Stimulated activated CD8-positive, alpha-beta memory T cell treated with anti-CD3 and anti-CD28 coated beads, Interleukin-7, amount 100 ng/mL, for 48 hours (primary cell): ENCODE measurements around the gene PCDHGA10.
"Not testable (repeated sequence)": the region's sequence is repeated elsewhere in the genome, so short reads cannot be mapped to it uniquely, and the experiment has no call there.

Source experiments
- DNase-seq, 2 donors: peaks; one replicate each; pipeline ENCODE4 v3.0.0-alpha.2; 2020; ENCODE audit warnings: low read depth in 1 of 2; ENCODE audit errors: extremely low read depth in 1 of 2

PCDHGA10 gene

GRCh38 chr5:141412854-141413539 is at the start of gene PCDHGA10:
Gene PCDHGA10 (plus strand): TSS chr5:141412987. CDS start chr5:141413176, 189 bp downstream.
- peak in 1 of 2 donors; percentile 25 for DNase-seq

GRCh38 chr5:141363952-141364660 is 48.7 kb upstream of the PCDHGA10 start, which contains the start of gene PCDHGA5:
Gene PCDHGA5 (plus strand): TSS chr5:141364162. CDS start chr5:141364331, 169 bp downstream.
- DNase-seq = no peak

- DNase-seq = no peak
Measured at GRCh38 chr5:141366016-141366896, 46.5 kb upstream of the PCDHGA10 start.

- peak in 1 of 2 donors; percentile 8 for DNase-seq
Measured at GRCh38 chr5:141369994-141370848, 42.6 kb upstream of the PCDHGA10 start, which contains the start of gene PCDHGB3. Gene PCDHGB3 (plus strand): TSS chr5:141370242. CDS start chr5:141370395, 153 bp downstream.

- DNase-seq = no peak
Measured at GRCh38 chr5:141371572-141372475, 41.0 kb upstream of the PCDHGA10 start.

- DNase-seq = no peak
Measured at GRCh38 chr5:141373673-141374317, 39.0 kb upstream of the PCDHGA10 start, which contains the start of gene PCDHGA6. Gene PCDHGA6 (plus strand): TSS chr5:141373891. CDS start chr5:141374084, 193 bp downstream.

GRCh38 chr5:141374627-141375026 is 38.2 kb upstream of the PCDHGA10 start:
- DNase-seq = no peak

- not testable (repeated sequence) for DNase-seq
Measured at GRCh38 chr5:141375444-141376155, 37.2 kb upstream of the PCDHGA10 start.

- no peak for DNase-seq
Measured at GRCh38 chr5:141382469-141383294, 30.1 kb upstream of the PCDHGA10 start, which contains the start of gene PCDHGA7. Gene PCDHGA7 (plus strand): TSS chr5:141382742. CDS start chr5:141382900, 158 bp downstream.

- no peak for DNase-seq
Measured at GRCh38 chr5:141383345-141383744, 29.4 kb upstream of the PCDHGA10 start.

GRCh38 chr5:141384471-141385267 is 28.1 kb upstream of the PCDHGA10 start:
- DNase-seq = no peak

- DNase-seq = not testable (repeated sequence)
Measured at GRCh38 chr5:141387557-141388311, 25.1 kb upstream of the PCDHGA10 start, which contains the start of gene PCDHGB4. Gene PCDHGB4 (plus strand): TSS chr5:141387698. CDS start chr5:141387885, 187 bp downstream.

GRCh38 chr5:141388661-141389060 is 24.1 kb upstream of the PCDHGA10 start:
- DNase-seq = no peak

GRCh38 chr5:141389153-141390042 is 23.4 kb upstream of the PCDHGA10 start:
- DNase-seq = no peak
